Natural killer cell (primary cell): Measurements from ENCODE around the gene TBC1D22A. TPM values are rescaled to one million over a fixed set of nuclear protein-coding genes. Genes with fewer than 3 reads are reported as not detected.

Experiments
- ATAC-seq, 3 donors: fragments of 150-1000 bp in 2 of 3; fragments of 200-7000 bp in 1 of 3; cut with Tn5 transposase; 1 replicate in 1 of 3; 2 replicates in 2 of 3; pipeline ENCODE4 v1.10.0; 2021; ENCODE audit warnings: mild to moderate bottlenecking in 2 of 3, moderate library complexity in 2 of 3
- DNase-seq, 2 donors: peaks; one replicate each; pipeline versions ENCODE4 v3.0.0 to v3.0.0-alpha.2; 2013 to 2021; ENCODE audit warnings: mixed read lengths in 1 of 2
- H3K27ac ChIP-seq: one replicate; pipeline ENCODE4 v1.5.1; 2013; ENCODE audit warnings: mild to moderate bottlenecking, low read length
- H3K27me3 ChIP-seq: one replicate; pipeline ENCODE4 v1.6.1; 2013; ENCODE audit warnings: low read length; ENCODE audit not compliant: control insufficient read depth, insufficient read depth
- H3K36me3 ChIP-seq: one replicate; pipeline ENCODE4 v1.6.1; 2013; ENCODE audit warnings: low read length; ENCODE audit not compliant: control insufficient read depth, insufficient read depth
- H3K4me1 ChIP-seq: one replicate; pipeline ENCODE4 v1.6.1; 2013; ENCODE audit warnings: low read length; ENCODE audit not compliant: control insufficient read depth, insufficient read depth
- H3K4me3 ChIP-seq: one replicate; pipeline ENCODE4 v1.5.1; 2013; ENCODE audit warnings: low read length
- H3K9me3 ChIP-seq: one replicate; pipeline ENCODE4 v1.6.1; 2013; ENCODE audit warnings: low read length; ENCODE audit not compliant: control insufficient read depth, insufficient read depth
- H3K27ac Mint-ChIP-seq, 2 donors: one replicate each; pipeline ENCODE4 v1.8.0; 2022; ENCODE audit warnings: mild to moderate bottlenecking in 2 of 2, mixed read lengths in 2 of 2, moderate library complexity in 1 of 2
- H3K27me3 Mint-ChIP-seq, 2 donors: one replicate each; pipeline ENCODE4 v1.8.0; 2022; ENCODE audit warnings: low read depth in 2 of 2, mixed read lengths in 2 of 2
- H3K36me3 Mint-ChIP-seq: one replicate; pipeline ENCODE4 v1.8.0; 2022; ENCODE audit warnings: mixed read lengths
- H3K4me1 Mint-ChIP-seq, 2 donors: one replicate each; pipeline ENCODE4 v1.8.0; 2022; ENCODE audit warnings: mixed read lengths in 2 of 2
- H3K4me3 Mint-ChIP-seq: one replicate; pipeline ENCODE4 v1.8.0; 2022; ENCODE audit warnings: mild to moderate bottlenecking, moderate library complexity, mixed read lengths
- H3K9me3 Mint-ChIP-seq, 2 donors: one replicate each; pipeline ENCODE4 v1.8.0; 2022; ENCODE audit warnings: mixed read lengths in 2 of 2
- CTCF ChIP-seq: fragments of 200-600 bp; IDR thresholded peaks from one replicate; pipeline ENCODE4 v1.8.0; 2022; ENCODE audit warnings: antibody characterized with exemption
- WGBS: methylation state at CpG from one replicate; pipeline ENCODE4 v1.1.7; 2013; ENCODE audit warnings: missing lambda C conversion rate; ENCODE audit not compliant: insufficient coverage; 5-methylcytosine and 5-hydroxymethylcytosine counted together
- intact Hi-C: fragments of 100-400 bp; cut with micrococcal nuclease; formaldehyde crosslinking; loops from one replicate; pipeline ENCODE4 v1.14.2; 2022
- total RNA-seq, 4 donors: library from RNA; stranded (reverse); fragments of 120-200 nt in 1 of 4; gene quantifications; one replicate each; pipeline versions ENCODE4 v1.2.3 to v1.2.4, GENCODE V29; 2013 to 2022

Gene TBC1D22A
- total RNA-seq, 3 donors from 2014 or later (not counting 1 experiment from before 2014, with no cell fraction given): 47.4 to 53.7 (median 53.2) TPM

GRCh38 chr22:47128216-47128615 is 365.8 kb downstream of the TBC1D22A start:
- Mint-ChIP-seq H3K4me3 (no peak overlapping the region), H3K9me3 (no peaks in the 10 kb centered on the region), H3K27me3 (no peaks in the 10 kb centered on the region), H3K4me1 (peaks cover 4 to 24% of the 10 kb centered on the region in 2 donors), H3K27ac (no peak overlapping the region), H3K36me3 (no peaks in the 10 kb centered on the region)
- DNase-seq (no peak), ATAC-seq (no peak)
- H3K36me3 ChIP-seq: no peaks in the 10 kb centered on the region
- no peak for TF ChIP-seq CTCF
- H3K4me1 ChIP-seq: no peaks in the 10 kb centered on the region
- intact Hi-C loops: no loop called here
- H3K4me3 ChIP-seq: no peak overlapping the region
- WGBS: 97% methylated on average over 4 of the region's 7 CpGs
- no peak overlapping the region for H3K27ac ChIP-seq
- no peaks in the 10 kb centered on the region for H3K27me3 ChIP-seq
- H3K9me3 ChIP-seq: no peaks in the 10 kb centered on the region

GRCh38 chr22:47128622-47129215 is 366.3 kb downstream of the TBC1D22A start:
- 97% methylated on average over 21 of the region's 21 CpGs for WGBS

GRCh38 chr22:47129902-47130635 is 367.6 kb downstream of the TBC1D22A start:
- Mint-ChIP-seq H3K4me1 (peaks cover 4 to 20% of the 10 kb centered on the region in 2 donors), H3K36me3 (no peaks in the 10 kb centered on the region), H3K4me3 (no peak overlapping the region), H3K27ac (peak overlapping the region in 1 of 2 donors; percentile 33), H3K9me3 (no peaks in the 10 kb centered on the region), H3K27me3 (no peaks in the 10 kb centered on the region)
- intact Hi-C loops: no loop called here
- WGBS: 88% methylated on average over 15 of the region's 21 CpGs
- Histone ChIP-seq H3K4me1 (no peaks in the 10 kb centered on the region), H3K27me3 (no peaks in the 10 kb centered on the region), H3K27ac (no peak overlapping the region), H3K36me3 (no peaks in the 10 kb centered on the region), H3K9me3 (no peaks in the 10 kb centered on the region), H3K4me3 (no peak overlapping the region)
- ATAC-seq: peak in 2 of 3 donors; percentile 15 to 24
- no peak for DNase-seq
- TF ChIP-seq CTCF: no peak

More at GRCh38 chr22:47128622-47129215, 366.3 kb downstream of the TBC1D22A start:
- intact Hi-C loops: no loop called here
- DNase-seq (no peak), ATAC-seq (no peak)
- peaks cover 4 to 21% of the 10 kb centered on the region in 2 donors for H3K4me1 Mint-ChIP-seq
- no peaks in the 10 kb centered on the region for H3K9me3 Mint-ChIP-seq
- Histone ChIP-seq H3K36me3 (no peaks in the 10 kb centered on the region), H3K27me3 (no peaks in the 10 kb centered on the region), H3K4me3 (no peak overlapping the region), H3K27ac (no peak overlapping the region), H3K9me3 (no peaks in the 10 kb centered on the region), H3K4me1 (no peaks in the 10 kb centered on the region)
- no peak overlapping the region for H3K27ac Mint-ChIP-seq
- H3K36me3 Mint-ChIP-seq: no peaks in the 10 kb centered on the region
- no peak for TF ChIP-seq CTCF
- H3K4me3 Mint-ChIP-seq: no peak overlapping the region
- H3K27me3 Mint-ChIP-seq: no peaks in the 10 kb centered on the region
